ENCODE results near the gene OLIG1. TPM values are rescaled to one million over a fixed set of nuclear protein-coding genes. Genes with fewer than 3 reads are reported as not detected.

Gene OLIG1
- total RNA-seq, 2 experiments from 2014 or later = not detected

DNA sequence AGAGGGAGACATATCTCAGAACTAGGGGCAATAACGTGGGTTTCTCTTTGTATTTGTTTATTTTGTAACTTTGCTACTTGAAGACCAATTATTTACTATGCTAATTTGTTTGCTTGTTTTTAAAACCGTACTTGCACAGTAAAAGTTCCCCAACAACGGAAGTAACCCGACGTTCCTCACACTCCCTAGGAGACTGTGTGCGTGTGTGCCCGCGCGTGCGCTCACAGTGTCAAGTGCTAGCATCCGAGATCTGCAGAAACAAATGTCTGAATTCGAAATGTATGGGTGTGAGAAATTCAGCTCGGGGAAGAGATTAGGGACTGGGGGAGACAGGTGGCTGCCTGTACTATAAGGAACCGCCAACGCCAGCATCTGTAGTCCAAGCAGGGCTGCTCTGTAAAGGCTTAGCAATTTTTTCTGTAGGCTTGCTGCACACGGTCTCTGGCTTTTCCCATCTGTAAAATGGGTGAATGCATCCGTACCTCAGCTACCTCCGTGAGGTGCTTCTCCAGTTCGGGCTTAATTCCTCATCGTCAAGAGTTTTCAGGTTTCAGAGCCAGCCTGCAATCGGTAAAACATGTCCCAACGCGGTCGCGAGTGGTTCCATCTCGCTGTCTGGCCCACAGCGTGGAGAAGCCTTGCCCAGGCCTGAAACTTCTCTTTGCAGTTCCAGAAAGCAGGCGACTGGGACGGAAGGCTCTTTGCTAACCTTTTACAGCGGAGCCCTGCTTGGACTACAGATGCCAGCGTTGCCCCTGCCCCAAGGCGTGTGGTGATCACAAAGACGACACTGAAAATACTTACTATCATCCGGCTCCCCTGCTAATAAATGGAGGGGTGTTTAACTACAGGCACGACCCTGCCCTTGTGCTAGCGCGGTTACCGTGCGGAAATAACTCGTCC lies 45.5 kb upstream of the OLIG1 start:
- no peak for TF ChIP-seq EZH2phosphoT487 (IDR thresholded peaks at IDR 0.05; ENCODE audit: borderline replicate concordance, low read depth, low read length)
- TF ChIP-seq, protein P1, sequence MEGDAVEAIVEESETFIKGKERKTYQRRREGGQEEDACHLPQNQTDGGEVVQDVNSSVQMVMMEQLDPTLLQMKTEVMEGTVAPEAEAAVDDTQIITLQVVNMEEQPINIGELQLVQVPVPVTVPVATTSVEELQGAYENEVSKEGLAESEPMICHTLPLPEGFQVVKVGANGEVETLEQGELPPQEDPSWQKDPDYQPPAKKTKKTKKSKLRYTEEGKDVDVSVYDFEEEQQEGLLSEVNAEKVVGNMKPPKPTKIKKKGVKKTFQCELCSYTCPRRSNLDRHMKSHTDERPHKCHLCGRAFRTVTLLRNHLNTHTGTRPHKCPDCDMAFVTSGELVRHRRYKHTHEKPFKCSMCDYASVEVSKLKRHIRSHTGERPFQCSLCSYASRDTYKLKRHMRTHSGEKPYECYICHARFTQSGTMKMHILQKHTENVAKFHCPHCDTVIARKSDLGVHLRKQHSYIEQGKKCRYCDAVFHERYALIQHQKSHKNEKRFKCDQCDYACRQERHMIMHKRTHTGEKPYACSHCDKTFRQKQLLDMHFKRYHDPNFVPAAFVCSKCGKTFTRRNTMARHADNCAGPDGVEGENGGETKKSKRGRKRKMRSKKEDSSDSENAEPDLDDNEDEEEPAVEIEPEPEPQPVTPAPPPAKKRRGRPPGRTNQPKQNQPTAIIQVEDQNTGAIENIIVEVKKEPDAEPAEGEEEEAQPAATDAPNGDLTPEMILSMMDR (conservative IDR thresholded peaks at IDR 0.05; ENCODE audit: low read length) = no peak
- no peaks in the 10 kb centered on the region for H4K20me1 ChIP-seq (ENCODE audit: insufficient read depth, low read length)
- H3K27ac ChIP-seq (ENCODE audit: low read depth, low read length, poor library complexity, severe bottlenecking) = no peak overlapping the region
- ChIA-PET CTCF (ENCODE audit: unreplicated experiment) (no interaction called here), POLR2A (no interaction called here)
- H3K79me2 ChIP-seq (ENCODE audit: insufficient read depth, low read depth, low read length) = no peaks in the 10 kb centered on the region
- no peaks in the 10 kb centered on the region for H3K9me2 ChIP-seq (ENCODE audit: insufficient read depth, low read length)
- H3K9me3 ChIP-seq (ENCODE audit: low read length) = no peaks in the 10 kb centered on the region
- intact Hi-C loops (cut with micrococcal nuclease; ENCODE audit: unreplicated experiment) = no loop called here
- H3K36me3 ChIP-seq (ENCODE audit: insufficient read depth, low read length) = no peaks in the 10 kb centered on the region
- no peak for DNase-seq (ENCODE audit: low spot score)
- no peak overlapping the region for H2AFZ ChIP-seq (ENCODE audit: low read length)
- no peaks in the 10 kb centered on the region for H3K4me1 ChIP-seq (ENCODE audit: insufficient read depth, low read length, poor library complexity, severe bottlenecking)
- H3K4me2 ChIP-seq (ENCODE audit: low read length) = no peak overlapping the region
- BruUV-seq (replicated peaks) = no TSS peak
- no peak overlapping the region for H3K4me3 ChIP-seq (ENCODE audit: low read depth, low read length, poor library complexity, severe bottlenecking)

DNA sequence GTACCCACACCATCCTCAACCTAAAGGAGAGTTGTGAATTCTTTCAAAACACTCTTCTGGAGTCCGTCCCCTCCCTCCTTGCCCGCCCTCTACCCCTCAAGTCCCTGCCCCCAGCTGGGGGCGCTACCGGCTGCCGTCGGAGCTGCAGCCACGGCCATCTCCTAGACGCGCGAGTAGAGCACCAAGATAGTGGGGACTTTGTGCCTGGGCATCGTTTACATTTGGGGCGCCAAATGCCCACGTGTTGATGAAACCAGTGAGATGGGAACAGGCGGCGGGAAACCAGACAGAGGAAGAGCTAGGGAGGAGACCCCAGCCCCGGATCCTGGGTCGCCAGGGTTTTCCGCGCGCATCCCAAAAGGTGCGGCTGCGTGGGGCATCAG lies 44.8 kb upstream of the OLIG1 start:
- intact Hi-C loops (cut with micrococcal nuclease; ENCODE audit: unreplicated experiment) = no loop called here
- H3K9me2 ChIP-seq (ENCODE audit: insufficient read depth, low read length) = no peaks in the 10 kb centered on the region
- no peaks in the 10 kb centered on the region for H3K36me3 ChIP-seq (ENCODE audit: insufficient read depth, low read length)
- no peaks in the 10 kb centered on the region for H3K9me3 ChIP-seq (ENCODE audit: low read length)
- H4K20me1 ChIP-seq (ENCODE audit: insufficient read depth, low read length) = no peaks in the 10 kb centered on the region
- ChIA-PET CTCF (ENCODE audit: unreplicated experiment) (no interaction called here), POLR2A (no interaction called here)
- no peak for TF ChIP-seq EZH2phosphoT487 (IDR thresholded peaks at IDR 0.05; ENCODE audit: borderline replicate concordance, low read depth, low read length)
- TF ChIP-seq, protein P1 (conservative IDR thresholded peaks at IDR 0.05; ENCODE audit: low read length) = no peak
- DNase-seq (ENCODE audit: low spot score) = no peak
- no peak overlapping the region for H3K4me2 ChIP-seq (ENCODE audit: low read length)
- no peaks in the 10 kb centered on the region for H3K4me1 ChIP-seq (ENCODE audit: insufficient read depth, low read length, poor library complexity, severe bottlenecking)
- no peak overlapping the region for H3K27ac ChIP-seq (ENCODE audit: low read depth, low read length, poor library complexity, severe bottlenecking)
- no TSS peak for BruUV-seq (replicated peaks)
- no peak overlapping the region for H3K4me3 ChIP-seq (ENCODE audit: low read depth, low read length, poor library complexity, severe bottlenecking)
- no peaks in the 10 kb centered on the region for H3K79me2 ChIP-seq (ENCODE audit: insufficient read depth, low read depth, low read length)
- no peak overlapping the region for H2AFZ ChIP-seq (ENCODE audit: low read length)

Measured in OCI-LY7 (cell line).